T follicular helper cell (primary cell): Measurements from ENCODE around the gene PLD5.
"Not testable (repeated sequence)": the region's sequence is repeated elsewhere in the genome, so short reads cannot be mapped to it uniquely, and the experiment has no call there.

Source experiments
- DNase-seq: peaks from one replicate; pipeline ENCODE4 v3.0.0-alpha.2; 2020; ENCODE audit warnings: low read depth

PLD5 gene

DNA sequence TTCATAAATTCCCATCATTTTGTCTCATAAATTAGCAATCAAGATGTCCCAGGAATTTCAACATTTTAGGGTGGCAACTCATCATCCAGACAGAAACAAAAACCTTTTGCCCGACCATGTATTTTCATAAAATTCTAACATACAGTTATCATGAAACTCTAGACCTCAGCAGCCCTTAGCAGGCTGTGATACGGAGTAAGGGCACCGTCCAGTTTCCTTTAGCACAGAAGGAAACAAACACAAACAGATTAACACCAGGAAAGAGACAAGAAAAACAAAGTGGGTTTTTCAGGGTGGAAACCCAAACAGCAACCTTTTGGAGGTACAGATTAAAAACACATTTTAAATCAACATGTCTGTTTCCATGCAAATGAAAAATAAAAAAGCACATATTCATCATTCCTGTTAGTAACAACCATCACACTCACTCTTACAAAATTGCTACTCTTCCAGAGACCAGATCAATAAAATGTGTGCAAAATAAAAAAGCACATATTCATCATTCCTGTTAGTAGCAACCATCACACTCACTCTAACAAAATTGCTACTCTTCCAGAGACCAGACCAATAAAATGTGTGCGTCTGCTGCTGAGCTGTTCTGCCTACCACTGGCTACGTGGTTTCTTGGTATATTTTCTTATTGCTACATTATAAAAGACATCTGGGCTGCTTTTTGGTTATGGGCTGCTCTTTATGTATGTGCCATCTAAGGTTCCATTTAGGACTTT is 241.6 kb downstream of the PLD5 start:
- not testable (repeated sequence) for DNase-seq

DNA sequence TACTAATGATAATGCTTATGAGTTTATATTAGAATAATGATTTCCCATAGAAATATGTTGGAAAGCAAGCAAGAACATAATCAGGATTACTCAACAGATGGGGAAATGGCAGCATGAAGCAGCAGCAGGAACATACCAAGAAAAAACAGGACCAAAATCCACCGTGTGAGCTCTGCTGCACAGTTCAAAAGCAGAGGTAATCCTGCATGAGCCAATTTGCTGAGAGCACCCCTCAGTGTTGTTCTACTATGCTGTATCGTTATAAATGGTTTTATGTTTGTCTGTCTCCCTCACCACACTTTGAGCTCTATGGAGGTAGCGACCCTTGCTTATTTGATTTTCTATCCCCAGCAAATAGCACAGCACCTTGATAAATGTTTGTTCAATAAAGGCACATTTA is 246.1 kb downstream of the PLD5 start:
- not testable (repeated sequence) for DNase-seq

DNA sequence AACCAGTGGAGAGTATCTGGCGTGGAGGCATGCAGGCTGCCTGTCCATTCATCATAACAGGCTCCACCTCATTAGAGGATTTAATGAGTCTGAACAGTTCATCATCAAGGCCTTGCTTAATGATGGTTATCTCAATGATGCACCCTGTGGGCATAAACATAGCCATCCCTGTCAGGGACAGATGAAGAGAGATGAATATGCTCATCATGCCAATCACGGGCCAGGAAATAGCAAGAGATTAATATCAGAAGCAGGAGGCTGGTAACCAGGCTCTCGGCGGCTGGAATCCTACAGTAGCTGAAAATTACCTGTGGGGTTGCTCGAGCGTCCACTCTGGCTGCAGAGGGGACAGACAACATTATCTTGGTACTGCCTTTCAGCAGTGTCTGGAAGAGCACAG is 247.7 kb downstream of the PLD5 start:
- DNase-seq, result not testable (repeated sequence)

DNA sequence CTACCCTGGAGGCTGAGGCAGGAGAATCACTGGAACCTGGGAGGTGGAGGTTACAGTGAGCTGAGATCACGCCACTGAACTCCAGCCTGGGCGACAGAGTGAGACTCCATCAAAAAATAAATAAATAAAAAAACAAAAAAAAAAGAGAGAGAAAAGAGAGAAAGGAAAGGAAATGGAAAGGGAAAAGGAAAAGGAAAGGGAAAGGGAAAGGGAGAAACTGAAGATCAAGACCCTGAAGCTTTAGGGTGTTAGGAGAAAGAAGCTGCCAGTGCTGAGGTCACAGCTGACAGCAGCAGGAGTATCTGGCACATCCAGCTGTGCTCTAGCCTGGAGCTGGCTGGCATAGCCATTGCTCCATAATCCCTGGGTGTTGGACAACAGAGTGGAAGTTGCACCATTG is 257.5 kb downstream of the PLD5 start:
- DNase-seq, result not testable (repeated sequence)

DNA sequence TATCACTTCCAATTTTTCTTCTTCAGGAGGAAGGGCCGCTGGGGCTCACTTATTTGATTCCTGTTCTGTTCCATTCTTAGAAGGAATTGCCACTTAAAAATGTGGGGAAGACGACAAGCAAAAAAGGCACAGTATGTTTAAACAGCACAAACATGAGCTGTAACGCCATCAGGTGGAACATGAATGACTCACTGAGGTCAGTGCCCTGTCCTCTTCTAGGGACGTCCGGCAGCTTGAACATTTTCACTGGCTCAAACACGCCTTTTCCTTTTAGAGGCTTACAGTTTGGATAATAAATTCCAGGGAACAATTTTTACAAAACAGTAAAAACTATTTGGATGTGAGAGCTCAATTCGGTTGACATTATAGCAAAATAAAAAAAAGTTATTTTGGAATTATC is 260.1 kb downstream of the PLD5 start:
- DNase-seq, result not testable (repeated sequence)

DNA sequence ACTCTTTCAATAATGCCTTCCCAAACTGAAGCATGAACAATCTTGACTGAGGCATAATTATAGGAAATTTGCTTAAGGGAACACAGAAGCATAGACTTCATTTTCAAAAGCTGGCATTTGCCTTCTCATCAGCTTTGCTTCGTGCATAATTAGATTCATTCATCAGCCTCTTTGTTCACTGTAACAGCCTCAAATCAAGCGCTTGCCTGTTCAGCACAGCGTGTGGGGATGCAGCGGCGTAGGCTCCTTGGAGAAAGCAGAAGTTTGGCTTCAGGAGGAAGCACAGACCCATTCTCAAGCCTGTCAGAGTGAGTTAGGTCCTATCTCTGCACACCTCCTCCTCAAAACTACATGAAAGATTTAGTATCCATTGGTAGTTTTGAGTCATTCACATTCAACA is 279.2 kb downstream of the PLD5 start:
- no peak for DNase-seq

DNA sequence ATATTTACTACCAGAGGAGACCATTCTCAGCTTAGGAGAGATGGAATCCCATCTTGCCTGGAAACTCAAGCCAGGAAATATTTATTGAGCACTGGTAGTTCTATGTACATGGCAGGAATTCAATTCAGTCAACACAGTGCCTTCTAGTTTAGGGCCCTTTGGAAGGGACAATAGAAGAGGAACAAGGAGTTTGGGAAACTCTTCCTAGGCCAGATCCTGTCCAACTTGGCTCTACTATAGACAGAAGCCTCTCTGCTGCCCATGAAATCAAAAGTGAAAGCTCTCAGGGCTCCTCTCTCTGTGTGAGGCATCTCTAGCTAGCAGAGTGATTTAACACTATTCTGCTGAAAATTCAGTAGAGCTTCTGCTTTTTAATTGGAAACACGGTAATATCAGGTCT is 281.0 kb downstream of the PLD5 start:
- DNase-seq, result no peak

DNA sequence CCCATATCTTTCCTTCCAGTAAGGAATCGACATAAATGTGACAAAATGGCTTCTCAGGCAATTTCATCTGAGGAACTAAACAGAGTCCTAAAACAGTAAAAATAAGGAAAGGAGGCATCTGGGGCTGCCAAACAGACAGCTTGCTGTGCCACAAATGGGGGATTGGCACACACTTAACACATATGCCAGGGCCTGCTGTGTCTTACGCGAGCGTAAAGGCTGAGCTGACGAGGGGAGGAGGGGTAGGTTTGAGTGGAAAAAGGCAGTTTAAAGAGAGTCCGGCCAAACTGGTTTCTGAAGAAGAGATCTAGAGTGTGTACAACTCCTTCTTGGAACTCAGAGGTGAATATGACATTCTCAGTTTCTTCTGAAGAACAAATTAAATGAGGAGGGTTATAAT is 281.5 kb downstream of the PLD5 start:
- no peak for DNase-seq

DNA sequence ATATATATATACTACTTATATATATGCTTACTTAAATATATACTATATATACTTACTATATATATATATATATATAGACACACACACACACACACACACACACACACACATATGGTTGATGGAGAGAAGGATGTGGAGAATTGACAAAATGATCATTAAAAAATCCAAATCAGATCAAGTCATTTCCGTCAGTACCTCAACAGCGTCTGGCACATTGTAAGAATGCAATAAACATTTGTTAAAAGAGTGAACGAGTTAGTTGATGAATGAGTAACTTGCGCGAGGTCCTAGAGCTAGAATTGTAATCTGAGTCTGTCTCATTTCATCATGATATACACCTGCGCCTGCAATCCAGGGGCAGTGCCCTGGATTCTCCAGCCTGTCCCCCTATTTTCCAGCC is 282.6 kb downstream of the PLD5 start:
- DNase-seq, result no peak

DNA sequence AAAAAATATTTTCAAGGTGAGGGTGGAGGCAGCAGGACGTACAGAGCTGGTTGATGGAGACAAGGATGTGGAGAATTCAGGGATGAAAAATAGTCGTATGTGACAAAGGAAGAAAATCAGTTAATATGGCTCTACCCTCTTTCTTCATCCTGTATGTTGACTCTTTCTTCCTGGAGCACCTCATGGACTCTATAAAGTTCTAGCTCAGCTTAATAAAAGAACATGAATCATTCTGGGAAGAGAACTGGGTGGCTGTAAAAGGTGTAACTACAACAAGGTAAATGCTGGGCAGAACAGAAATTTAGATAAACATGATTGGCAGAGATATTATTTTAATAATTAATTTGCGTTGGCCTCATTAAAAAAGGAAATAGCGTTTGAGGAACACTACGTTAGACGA is 283.8 kb downstream of the PLD5 start:
- no peak for DNase-seq

DNA sequence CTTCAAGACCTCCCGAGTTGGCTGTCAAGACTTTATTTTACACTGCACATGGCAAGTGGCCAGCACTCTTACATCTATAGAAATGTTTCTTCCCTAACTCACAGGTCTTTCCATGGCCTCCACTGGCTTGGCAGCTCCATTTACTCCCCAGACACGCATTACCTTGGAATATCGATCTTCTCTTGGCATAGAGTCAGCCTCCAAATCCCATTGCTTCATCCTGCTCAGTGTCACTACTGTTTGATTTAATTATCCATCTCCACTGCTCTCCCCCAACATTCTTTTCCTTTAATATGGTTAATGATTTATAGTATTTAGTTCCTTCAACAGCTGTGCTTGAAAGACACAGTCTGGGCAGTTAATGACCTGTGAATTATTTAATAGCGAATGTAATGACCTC is 284.4 kb downstream of the PLD5 start:
- no peak for DNase-seq

DNA sequence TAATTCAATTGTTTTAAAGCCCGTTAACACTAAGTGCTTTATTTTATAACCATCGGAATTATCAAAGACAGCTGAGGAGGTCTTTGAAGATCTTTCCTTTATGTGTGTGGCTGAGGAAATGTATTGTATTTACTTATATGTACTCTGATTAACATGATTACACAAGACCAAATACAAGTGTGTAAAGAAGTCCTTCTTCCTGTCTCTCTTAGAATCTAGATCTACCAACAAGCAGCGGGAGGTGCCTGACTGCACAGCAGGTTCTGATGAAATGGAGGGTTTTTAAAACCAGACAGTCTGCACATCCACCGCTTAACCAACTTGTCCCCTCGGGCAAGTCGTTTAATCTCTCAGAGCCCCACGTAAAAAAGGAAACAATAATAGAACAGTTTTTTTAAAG is 285.1 kb downstream of the PLD5 start:
- no peak for DNase-seq

DNA sequence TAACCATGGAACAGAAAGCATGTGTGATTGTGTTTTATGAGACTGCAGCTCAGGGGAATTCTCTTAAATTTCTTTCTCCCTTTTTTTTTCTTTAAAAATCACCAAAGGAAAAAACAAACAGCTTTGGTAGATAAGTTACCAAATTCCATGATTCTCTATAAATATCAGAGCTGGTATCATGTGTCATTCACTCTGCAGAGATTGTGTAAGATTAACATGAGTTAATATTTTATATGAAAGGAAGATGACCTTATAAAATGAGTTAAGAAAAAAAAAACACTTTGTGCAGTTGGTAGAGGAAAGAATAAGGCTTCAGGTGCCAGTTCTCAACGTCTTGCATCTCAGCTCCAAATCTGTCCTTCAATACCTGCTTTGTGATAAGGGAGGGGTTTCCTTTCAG is 287.4 kb downstream of the PLD5 start:
- DNase-seq, result no peak

DNA sequence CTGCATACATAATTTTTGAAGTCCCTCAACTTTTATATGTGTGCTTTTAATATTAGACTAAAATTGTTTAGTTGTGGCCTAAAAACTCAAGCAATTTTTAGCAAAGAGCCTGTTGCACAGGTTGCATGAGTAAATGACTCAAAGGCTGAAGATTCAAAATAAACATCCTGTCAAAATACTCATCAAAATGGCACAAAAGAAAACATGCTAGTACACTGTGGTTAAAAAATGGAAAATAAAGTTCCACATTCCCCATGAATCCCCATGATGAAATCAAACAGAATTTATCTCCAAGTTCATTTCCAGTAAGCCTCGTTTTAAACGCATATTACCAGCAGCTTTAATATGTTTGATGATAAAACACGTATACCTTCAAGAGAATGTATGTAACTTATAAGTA is 295.5 kb downstream of the PLD5 start:
- no peak for DNase-seq

DNA sequence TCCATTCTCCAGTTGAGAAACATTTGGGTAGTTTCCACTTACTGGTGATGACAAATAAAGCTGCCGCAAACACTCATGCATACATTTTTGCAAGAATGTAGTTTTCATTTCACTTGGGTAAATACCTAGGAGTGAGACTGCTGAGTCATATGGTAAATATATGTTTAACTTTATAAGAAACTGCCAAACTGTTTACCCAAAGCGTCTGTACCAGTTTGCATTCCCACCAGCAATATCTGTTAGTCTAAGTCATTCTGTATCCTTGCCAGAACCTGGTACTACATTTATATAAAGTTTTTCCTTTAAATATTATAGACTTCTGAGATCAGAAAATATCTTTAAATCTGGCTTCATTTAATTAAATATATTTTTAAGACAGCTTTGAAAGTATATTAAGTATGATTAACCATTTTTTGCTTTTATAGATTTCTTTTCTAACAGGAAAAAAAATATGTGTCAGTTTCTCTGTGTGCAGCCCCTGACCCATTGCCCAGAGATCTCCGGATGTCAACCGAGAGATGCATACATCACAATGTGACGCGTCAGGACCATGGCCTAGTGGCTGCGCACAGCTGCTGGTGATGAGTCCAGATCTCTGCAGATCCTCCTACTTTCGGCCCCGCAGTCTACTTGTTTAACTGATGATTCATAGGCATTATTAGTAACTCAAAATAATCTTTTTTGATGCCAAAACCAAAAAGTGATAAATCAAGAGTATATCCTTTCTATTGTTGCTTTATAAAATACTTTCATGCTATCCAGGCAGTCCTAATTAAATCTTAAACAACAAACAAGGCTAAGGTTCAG is 298.5 kb downstream of the PLD5 start:
- DNase-seq, result no peak

DNA sequence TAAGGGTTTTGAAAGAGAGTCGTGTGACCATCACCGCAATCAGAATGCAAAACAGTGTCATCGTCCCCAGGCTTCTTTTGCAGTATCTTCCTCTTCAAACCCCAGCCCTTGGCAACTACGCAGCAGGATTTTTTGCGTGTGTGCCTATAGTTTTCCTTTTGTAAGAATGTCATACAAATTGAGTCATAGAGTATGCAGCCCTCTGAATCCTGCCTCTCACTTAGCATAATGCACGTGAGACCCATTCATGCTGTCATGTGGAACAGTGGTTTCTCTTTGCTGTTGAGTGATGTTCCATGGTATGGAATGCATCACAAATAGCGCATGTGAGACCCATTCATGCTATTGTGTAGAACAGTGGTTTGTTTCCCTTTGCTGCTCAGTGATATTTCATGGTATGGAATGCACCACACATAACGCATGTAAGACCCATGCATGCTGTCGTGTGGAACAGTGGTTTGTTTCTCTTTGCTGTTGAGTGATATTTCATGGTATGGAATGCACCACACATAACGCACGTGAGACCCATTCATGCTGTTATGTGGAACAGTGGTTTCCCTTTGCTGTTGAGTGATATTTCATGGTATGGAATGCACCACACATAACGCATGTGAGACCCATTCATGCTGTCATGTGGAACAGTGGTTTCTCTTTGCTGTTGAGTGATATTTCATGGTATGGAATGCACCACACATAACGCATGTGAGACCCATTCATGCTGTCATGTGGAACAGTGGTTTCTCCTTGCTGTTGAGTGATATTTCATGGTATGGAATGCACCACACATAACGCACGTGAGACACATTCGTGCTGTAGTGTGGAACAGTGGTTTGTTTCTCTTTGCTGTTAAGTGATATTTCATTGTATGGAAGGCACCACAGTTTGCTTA is 299.4 kb downstream of the PLD5 start:
- not testable (repeated sequence) for DNase-seq

DNA sequence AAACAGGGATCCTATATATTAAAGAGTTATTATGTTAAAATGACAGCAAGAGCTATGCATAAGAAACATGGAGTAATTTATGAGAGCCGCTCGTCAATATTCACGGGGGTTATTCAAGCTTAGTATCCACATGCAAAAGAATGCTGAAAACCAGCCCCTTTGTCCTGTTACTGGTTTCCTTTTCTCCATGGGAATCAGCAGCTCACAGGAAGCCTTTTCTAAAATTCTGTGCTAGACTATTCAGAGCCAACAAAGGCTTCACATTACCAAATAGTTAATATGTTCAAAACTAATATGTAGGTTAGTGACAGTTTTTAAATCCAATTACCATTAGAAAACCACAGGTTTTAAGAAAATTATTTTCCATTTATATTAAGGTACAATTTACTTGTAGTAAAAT is 300.0 kb downstream of the PLD5 start:
- DNase-seq, result no peak

DNA sequence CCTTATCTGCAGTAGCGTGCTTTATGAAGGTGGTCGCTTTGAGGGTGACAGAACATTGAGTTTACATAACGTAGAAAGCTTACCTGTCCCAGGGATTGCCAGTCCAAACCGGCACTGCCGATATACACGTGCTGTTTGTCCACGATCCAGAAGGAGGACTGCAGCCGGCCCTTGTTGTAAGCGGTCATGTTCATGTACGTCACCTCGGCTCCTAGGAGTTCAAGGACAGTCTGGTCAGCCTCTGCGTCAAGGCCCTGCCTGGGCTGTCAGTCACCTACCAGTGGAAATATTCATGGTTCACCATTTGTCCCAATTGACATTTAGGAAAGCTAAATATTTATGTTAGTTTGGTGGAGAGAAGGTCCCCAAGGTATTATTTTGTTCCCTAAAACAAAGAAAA is 304.6 kb downstream of the PLD5 start:
- no peak for DNase-seq

DNA sequence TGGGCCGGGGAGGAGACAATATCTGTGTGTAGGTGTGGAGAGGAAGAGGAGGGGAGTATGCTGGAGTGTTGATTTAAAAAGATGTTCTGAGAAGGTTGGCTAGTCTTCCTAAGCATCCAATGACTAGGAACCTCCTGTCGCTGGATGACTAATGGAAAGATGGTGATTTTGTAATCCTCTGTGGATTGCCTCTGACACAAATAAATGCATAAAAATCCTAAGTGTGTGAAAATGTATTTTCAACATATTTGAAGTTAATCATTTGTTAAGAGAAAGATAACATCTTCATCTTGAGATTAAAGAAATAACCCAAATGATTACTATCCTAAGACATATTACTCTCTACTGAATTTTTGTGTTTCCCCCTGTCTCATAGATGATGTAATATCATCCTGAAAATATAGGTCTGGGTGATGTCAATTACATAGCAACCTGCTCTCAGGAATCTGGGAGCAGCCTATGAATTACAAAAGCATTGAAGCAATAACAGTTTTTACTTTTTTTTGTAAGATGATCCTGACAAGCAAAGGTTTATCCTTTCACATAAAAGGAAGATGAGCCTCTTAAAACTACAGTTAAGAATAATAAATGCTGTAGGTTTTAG is 305.1 kb downstream of the PLD5 start:
- no peak for DNase-seq

DNA sequence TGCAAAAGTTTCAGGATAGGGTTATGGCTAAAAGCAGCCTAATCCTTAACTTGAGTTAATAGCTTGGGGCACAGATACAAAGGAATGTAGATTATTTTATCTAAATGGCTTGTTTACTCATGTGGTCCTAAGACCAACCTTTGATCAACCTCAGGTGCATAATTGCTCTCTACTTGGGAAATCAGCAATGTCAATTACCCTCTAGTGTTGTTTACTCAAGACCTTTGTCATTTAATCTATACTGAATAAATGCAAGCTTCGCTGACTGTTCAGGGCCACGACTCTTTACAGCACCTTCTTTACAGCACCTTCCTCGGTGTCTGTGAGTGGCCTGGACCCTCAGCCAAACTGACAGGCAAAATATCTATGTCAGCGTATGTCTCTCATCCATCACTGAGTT is 308.1 kb downstream of the PLD5 start:
- no peak for DNase-seq

DNA sequence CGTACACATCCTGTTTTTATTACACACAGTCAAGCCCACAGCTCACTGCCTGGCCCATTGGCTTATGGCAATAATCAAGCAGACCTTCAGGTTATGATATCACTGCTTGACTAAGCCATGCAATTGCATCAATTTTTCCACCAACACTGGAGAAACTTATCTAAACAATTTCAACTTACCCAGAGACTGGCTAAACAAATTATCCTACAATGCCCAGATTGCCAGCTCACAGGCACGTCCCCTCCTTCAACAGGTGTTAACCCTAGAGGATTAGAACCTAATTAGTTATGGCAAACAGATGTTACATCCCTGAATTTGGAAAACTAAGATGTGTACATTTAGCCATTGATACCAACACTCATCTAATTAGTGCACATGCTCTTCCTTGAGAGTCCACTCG is 310.0 kb downstream of the PLD5 start:
- not testable (repeated sequence) for DNase-seq

DNA sequence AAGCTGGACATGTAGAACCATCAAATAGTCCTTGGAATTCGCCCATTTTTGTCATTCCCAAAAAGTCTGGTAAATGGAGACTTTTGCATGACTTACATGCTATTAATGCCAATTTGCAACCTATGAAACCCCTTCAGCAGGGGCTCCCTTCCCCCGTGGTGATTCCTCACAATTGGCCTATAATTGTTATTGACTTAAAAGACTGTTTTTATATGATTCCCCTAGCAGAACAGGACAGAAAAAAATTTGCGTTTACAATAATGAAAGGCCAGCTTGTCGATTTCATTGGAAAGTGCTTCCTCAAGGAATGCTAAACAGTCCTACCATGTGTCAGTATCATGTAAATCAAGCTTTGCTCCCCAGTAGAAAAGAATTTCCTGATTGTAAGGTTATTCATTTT is 311.5 kb downstream of the PLD5 start:
- not testable (repeated sequence) for DNase-seq
